ENCODE measurements around the gene ATP8B1. TPM values are rescaled to one million over a fixed set of nuclear protein-coding genes. Genes with fewer than 3 reads are reported as not detected.

Gene ATP8B1
- total RNA-seq, 2 experiments from 2014 or later: 0.18 to 0.38 TPM

- TF ChIP-seq CTCF (IDR thresholded peaks at IDR 0.05): no peak
- intact Hi-C loops (cut with micrococcal nuclease): no loop called here
- H3K4me1 Mint-ChIP-seq (ENCODE audit: low read depth): no peaks in the 10 kb centered on the region
- ATAC-seq (no peak), DNase-seq (no peak)
- no peak overlapping the region for H3K27ac Mint-ChIP-seq
- no peak overlapping the region for H3K4me3 Mint-ChIP-seq
- ChIA-PET CTCF (interaction anchor here (0.9 to 1.0 kb wide), 3 partner anchors 12 to 362 kb away, joined by 3 read pairs; no protein-coding TSS in a partner anchor), POLR2A (no interaction called here)
- no peaks in the 10 kb centered on the region for H3K36me3 Mint-ChIP-seq (ENCODE audit: low read depth)
- no peaks in the 10 kb centered on the region for H3K27me3 Mint-ChIP-seq
- peaks cover 1% of the 10 kb centered on the region for H3K9me3 Mint-ChIP-seq
These were observed 43.5 kb downstream of the ATP8B1 start for GRCh38 chr18:57759650-57760049.

- POLR2A ChIA-PET: no interaction called here
- H3K36me3 Mint-ChIP-seq (ENCODE audit: low read depth): no peaks in the 10 kb centered on the region
- H3K27ac Mint-ChIP-seq: no peak overlapping the region
- peaks cover 5% of the 10 kb centered on the region for H3K4me1 Mint-ChIP-seq (ENCODE audit: low read depth)
- no peaks in the 10 kb centered on the region for H3K27me3 Mint-ChIP-seq
- ATAC-seq: no peak
- H3K4me3 Mint-ChIP-seq: no peak overlapping the region
- no peak for DNase-seq
- intact Hi-C loops (cut with micrococcal nuclease): no loop called here
- CTCF ChIA-PET: no interaction called here
- no peak for TF ChIP-seq CTCF (IDR thresholded peaks at IDR 0.05)
- H3K9me3 Mint-ChIP-seq: no peaks in the 10 kb centered on the region
These were observed 47.5 kb downstream of the ATP8B1 start for GRCh38 chr18:57755473-57756067.

- DNase-seq: no peak
- no peak overlapping the region for H3K4me3 Mint-ChIP-seq
- no peaks in the 10 kb centered on the region for H3K36me3 Mint-ChIP-seq (ENCODE audit: low read depth)
- ChIA-PET POLR2A (no interaction called here), CTCF (no interaction called here)
- peaks cover 5% of the 10 kb centered on the region for H3K4me1 Mint-ChIP-seq (ENCODE audit: low read depth)
- H3K27me3 Mint-ChIP-seq: no peaks in the 10 kb centered on the region
- no peak for ATAC-seq
- no peak overlapping the region for H3K27ac Mint-ChIP-seq
- no peaks in the 10 kb centered on the region for H3K9me3 Mint-ChIP-seq
- intact Hi-C loops (cut with micrococcal nuclease): no loop called here
- TF ChIP-seq CTCF (IDR thresholded peaks at IDR 0.05): no peak
These were observed 48.4 kb downstream of the ATP8B1 start for GRCh38 chr18:57754577-57755338.

DNA sequence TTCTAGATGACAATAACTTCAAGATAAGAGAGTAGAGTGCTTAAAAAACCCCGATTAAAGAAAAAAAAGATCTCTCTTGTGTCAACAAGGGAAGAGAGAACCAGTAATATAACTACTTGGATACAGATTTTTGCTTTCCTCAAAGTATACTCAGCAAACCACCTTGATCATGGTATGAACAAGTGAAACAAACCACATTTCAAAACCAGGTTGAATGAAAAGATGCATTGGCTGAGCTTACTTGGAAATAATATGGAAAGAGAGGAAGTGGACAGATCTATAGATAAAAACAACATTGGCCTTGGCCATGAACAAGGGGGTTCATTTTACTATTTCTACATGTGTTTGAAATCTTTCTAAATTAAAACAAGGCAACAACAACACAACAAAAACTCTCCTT, 50.1 kb downstream of the ATP8B1 start:
- no peaks in the 10 kb centered on the region for H3K27me3 Mint-ChIP-seq

More for the DNA sequence above, 50.1 kb downstream of the ATP8B1 start:
- H3K9me3 Mint-ChIP-seq: no peaks in the 10 kb centered on the region
- peak; percentile 37 for ATAC-seq
- H3K36me3 Mint-ChIP-seq (ENCODE audit: low read depth): no peaks in the 10 kb centered on the region
- H3K4me1 Mint-ChIP-seq (ENCODE audit: low read depth): peaks cover 5% of the 10 kb centered on the region
- intact Hi-C loops (cut with micrococcal nuclease): no loop called here
- H3K27ac Mint-ChIP-seq: no peak overlapping the region
- TF ChIP-seq CTCF (IDR thresholded peaks at IDR 0.05): no peak
- DNase-seq: no peak
- ChIA-PET POLR2A (no interaction called here), CTCF (no interaction called here)
- H3K4me3 Mint-ChIP-seq: no peak overlapping the region

All from activated CD8-positive, alpha-beta T cell treated with anti-CD3 and anti-CD28 coated beads for 36 hours (primary cell).